H1 (cell line): ENCODE data around the gene ZDHHC24. TPM values are rescaled to one million over a fixed set of nuclear protein-coding genes. Genes with fewer than 3 reads are reported as not detected.

ENCODE experiments used
- ASH2L ChIP-seq: fragments of 200-600, 300-600 bp; sonication (generic); IDR thresholded peaks from one replicate; pipeline ENCODE4 v1.7.1; 2017; ENCODE audit warnings: low read length
- ATF2 ChIP-seq: IDR thresholded peaks from 2 replicates; pipeline ENCODE4 v1.6.1; 2012; ENCODE audit warnings: low read length, inconsistent platforms
- BACH1 ChIP-seq: IDR thresholded peaks from 2 replicates; pipeline ENCODE4 v1.6.1; 2012; ENCODE audit warnings: low read length, improper control_type of control experiment
- CBX5 ChIP-seq: fragments of 300-800, 300-1000 bp; sonication (generic); IDR thresholded peaks from 2 replicates; pipeline ENCODE4 v1.7.1; 2016; ENCODE audit warnings: antibody characterized with exemption, low read length, low read depth
- CHD2 ChIP-seq: IDR thresholded peaks from 2 replicates; pipeline ENCODE4 v1.6.1; 2012; ENCODE audit warnings: low read length, improper control_type of control experiment
- GABPA ChIP-seq: IDR thresholded peaks from 2 replicates; pipeline ENCODE4 v1.6.1; 2011; ENCODE audit warnings: mild to moderate bottlenecking, low read length, moderate library complexity, borderline replicate concordance; ENCODE audit not compliant: insufficient read depth
- GTF2F1 ChIP-seq: IDR thresholded peaks from 2 replicates; pipeline ENCODE4 v1.6.1; 2012; ENCODE audit warnings: low read depth, low read length, improper control_type of control experiment, borderline replicate concordance
- JUN ChIP-seq: IDR thresholded peaks from 2 replicates; pipeline ENCODE4 v1.6.1; 2011; ENCODE audit warnings: low read depth, mild to moderate bottlenecking, improper control_type of control experiment, low read length
- KDM1A ChIP-seq: fragments of 200-600, 300-600 bp; sonication (generic); IDR thresholded peaks from 2 replicates; pipeline ENCODE4 v1.7.1; 2016; ENCODE audit warnings: mild to moderate bottlenecking, low read length, borderline replicate concordance
- NRF1 ChIP-seq: IDR thresholded peaks from 2 replicates; pipeline ENCODE4 v1.6.1; 2011; ENCODE audit warnings: mild to moderate bottlenecking, low read depth, low read length, improper control_type of control experiment
- POLR2A ChIP-seq, 2 experiments: IDR thresholded peaks; 1 replicate in 1 of 2; 2 replicates in 1 of 2; pipeline ENCODE4 v1.6.1; 2011; ENCODE audit warnings: low read depth in 2 of 2, low read length in 2 of 2, mild to moderate bottlenecking in 2 of 2; ENCODE audit errors: control extremely low read depth in 1 of 2
- RAD21 ChIP-seq, 2 experiments: IDR thresholded peaks in 1 of 2; conservative IDR thresholded peaks in 1 of 2; 2 replicates each; pipeline ENCODE4 v1.6.1; 2011; ENCODE audit warnings: low read depth in 2 of 2, low read length in 2 of 2, improper control_type of control experiment in 1 of 2, inconsistent platforms in 1 of 2, mild to moderate bottlenecking in 1 of 2, moderate library complexity in 1 of 2
- RXRA ChIP-seq: IDR thresholded peaks from 2 replicates; pipeline ENCODE4 v1.6.1; 2011; ENCODE audit warnings: low read depth, mild to moderate bottlenecking, low read length, moderate library complexity; ENCODE audit not compliant: insufficient read depth
- SAP30 ChIP-seq: fragments of 300-600 bp; sonication (generic); IDR thresholded peaks from 2 replicates; pipeline ENCODE4 v1.7.1; 2012; ENCODE audit warnings: low read length, moderate library complexity, mild to moderate bottlenecking, inconsistent platforms; ENCODE audit not compliant: insufficient read depth, insufficient replicate concordance
- SIN3A ChIP-seq, 2 experiments: IDR thresholded peaks in 1 of 2; conservative IDR thresholded peaks in 1 of 2; 2 replicates each; pipeline ENCODE4 v1.6.1; 2011 to 2012; ENCODE audit warnings: low read length in 2 of 2, improper control_type of control experiment in 1 of 2, low read depth in 1 of 2, mild to moderate bottlenecking in 1 of 2
- SP1 ChIP-seq: IDR thresholded peaks from 2 replicates; pipeline ENCODE4 v1.6.1; 2011; ENCODE audit warnings: low read depth, low read length
- SRF ChIP-seq: IDR thresholded peaks from 2 replicates; pipeline ENCODE4 v1.6.1; 2011; ENCODE audit warnings: mild to moderate bottlenecking, low read depth, low read length, moderate library complexity
- SUZ12 ChIP-seq: fragments of 200-600 bp; sonication (generic); IDR thresholded peaks from 2 replicates; pipeline ENCODE4 v1.6.1; 2012; ENCODE audit warnings: mild to moderate bottlenecking, inconsistent platforms, low read length, moderate library complexity, mixed read lengths
- TAF1 ChIP-seq: IDR thresholded peaks from 2 replicates; pipeline ENCODE4 v1.6.1; 2011; ENCODE audit warnings: mild to moderate bottlenecking, low read depth, low read length
- TAF7 ChIP-seq: optimal IDR thresholded peaks from 2 replicates; pipeline ENCODE3; 2011; ENCODE audit warnings: low read depth, mild to moderate bottlenecking, inconsistent platforms, low read length, moderate library complexity, borderline replicate concordance
- TCF12 ChIP-seq: IDR thresholded peaks from 2 replicates; pipeline ENCODE4 v1.6.1; 2011; ENCODE audit warnings: low read depth, mild to moderate bottlenecking, low read length
- TEAD4 ChIP-seq: IDR thresholded peaks from 2 replicates; pipeline ENCODE4 v1.6.1; 2012; ENCODE audit warnings: low read depth, low read length, inconsistent platforms, mixed read lengths
- polyA plus RNA-seq, 7 experiments: library from polyadenylated mRNA; depleted of rRNA in 3 of 7; stranded (reverse) in 5 of 7; unstranded in 2 of 7; fragments of >200 nt in 5 of 7; fragments of 200-250 nt in 2 of 7; gene quantifications; 1 replicate in 5 of 7; 2 replicates in 1 of 7; 4 replicates in 1 of 7; pipeline versions ENCODE4 v1.2.1 to v1.2.3, GENCODE V29; 2011 to 2013; ENCODE audit warnings: missing spikeins in 2 of 7, mixed read lengths in 2 of 7
- total RNA-seq: library from RNA; stranded (reverse); fragmentation: NEBNext Ultra II Directional; extraction: Animal tissue kit (Norgen Biotek cat#: 25700); gene quantifications from 2 replicates; pipeline ENCODE4 v1.2.1, GENCODE V29; 2021

ZDHHC24 gene
- total and polyA plus RNA-seq, 2 of the 8 experiments (the other 6 are each of a cell fraction or from before 2014, with no cell fraction given) = 8.4 to 9.7 TPM

GRCh38 chr11:66592457-66593302, 46.8 kb upstream of the ZDHHC24 start, which contains the start of the genes CCDC87 and CCS (continued):
- TF ChIP-seq TEAD4 = 0 out of 2 replicates have a peak, but pooled peaks have one; percentile 3
- TF ChIP-seq ATF2 = no peak
- TF ChIP-seq SIN3A (conservative IDR thresholded peaks at IDR 0.05 in 1 of 2, IDR thresholded peaks at IDR 0.05 in 1 of 2; ENCODE audit: low read depth in 1 of 2, low read length in 2 of 2) = peak; percentile 68 to 80; a peak in 2 of 4 replicates
- 0 out of 2 replicates have a peak, but pooled peaks have one; percentile 29 for TF ChIP-seq GABPA
- peak; percentile 85; the same call in 1 of the 2 replicates for TF ChIP-seq TCF12
- no peak for TF ChIP-seq SUZ12
- TF ChIP-seq CBX5 = no peak
- TF ChIP-seq SRF = peak; percentile 51; the same call in 1 of the 2 replicates
- TF ChIP-seq RAD21 (IDR thresholded peaks at IDR 0.05 in 1 of 2, conservative IDR thresholded peaks at IDR 0.05 in 1 of 2; ENCODE audit: low read depth in 2 of 2, low read length in 2 of 2) = peak; percentile 45 to 68; a peak in 3 of 4 replicates
- no peak for TF ChIP-seq JUN
- no peak for TF ChIP-seq CHD2
- TF ChIP-seq ASH2L = peak; percentile 59
- TF ChIP-seq POLR2A (IDR thresholded peaks at IDR 0.05; ENCODE audit: control extremely low read depth in 1 of 2, low read depth in 2 of 2, low read length in 2 of 2) = peak; percentile 42 to 79; a peak in 2 of 3 replicates
- TF ChIP-seq GTF2F1 = peak; percentile 18; the same call in 1 of the 2 replicates
- no peak for TF ChIP-seq BACH1
- TF ChIP-seq NRF1 = peak; percentile 84
- peak; percentile 77 for TF ChIP-seq TAF7
- 0 out of 2 replicates have a peak, but pooled peaks have one; percentile 8 for TF ChIP-seq RXRA
- no peak for TF ChIP-seq SAP30
- no peak; the same call in 1 of the 2 replicates for TF ChIP-seq KDM1A
- peak; percentile 79 for TF ChIP-seq TAF1
- TF ChIP-seq SP1 = 0 out of 2 replicates have a peak, but pooled peaks have one; percentile 26
